Measurements from ENCODE around the gene KCNN4. TPM values are rescaled to one million over a fixed set of nuclear protein-coding genes. Genes with fewer than 3 reads are reported as not detected.

Gene KCNN4
- total and polyA plus RNA-seq, 10 of the 15 experiments (the other 5 are each of a cell fraction or from before 2014, with no cell fraction given): 1.4 to 112 (median 77.9) TPM

DNA sequence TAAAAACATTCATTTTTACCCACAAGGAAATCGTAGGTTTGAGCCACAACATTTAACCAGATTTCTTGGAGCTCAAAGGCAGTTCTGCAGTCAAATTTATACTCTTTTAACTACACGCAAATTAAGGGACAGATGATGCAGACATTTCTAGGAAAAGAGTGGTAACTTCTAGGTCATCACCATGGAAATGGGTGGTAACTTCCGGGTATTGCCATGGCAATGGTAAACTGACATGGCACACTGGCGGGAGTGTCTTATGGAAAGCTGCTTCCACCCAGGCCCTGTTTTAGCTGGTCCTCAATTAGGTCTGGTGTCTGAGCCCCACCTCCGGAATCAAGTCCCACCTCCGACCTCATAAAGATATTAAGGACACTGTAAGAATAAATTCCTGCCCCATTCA is 31.9 kb upstream of the KCNN4 start (continued):
- TF ChIP-seq, protein P1, sequence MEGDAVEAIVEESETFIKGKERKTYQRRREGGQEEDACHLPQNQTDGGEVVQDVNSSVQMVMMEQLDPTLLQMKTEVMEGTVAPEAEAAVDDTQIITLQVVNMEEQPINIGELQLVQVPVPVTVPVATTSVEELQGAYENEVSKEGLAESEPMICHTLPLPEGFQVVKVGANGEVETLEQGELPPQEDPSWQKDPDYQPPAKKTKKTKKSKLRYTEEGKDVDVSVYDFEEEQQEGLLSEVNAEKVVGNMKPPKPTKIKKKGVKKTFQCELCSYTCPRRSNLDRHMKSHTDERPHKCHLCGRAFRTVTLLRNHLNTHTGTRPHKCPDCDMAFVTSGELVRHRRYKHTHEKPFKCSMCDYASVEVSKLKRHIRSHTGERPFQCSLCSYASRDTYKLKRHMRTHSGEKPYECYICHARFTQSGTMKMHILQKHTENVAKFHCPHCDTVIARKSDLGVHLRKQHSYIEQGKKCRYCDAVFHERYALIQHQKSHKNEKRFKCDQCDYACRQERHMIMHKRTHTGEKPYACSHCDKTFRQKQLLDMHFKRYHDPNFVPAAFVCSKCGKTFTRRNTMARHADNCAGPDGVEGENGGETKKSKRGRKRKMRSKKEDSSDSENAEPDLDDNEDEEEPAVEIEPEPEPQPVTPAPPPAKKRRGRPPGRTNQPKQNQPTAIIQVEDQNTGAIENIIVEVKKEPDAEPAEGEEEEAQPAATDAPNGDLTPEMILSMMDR (IDR thresholded peaks at IDR 0.05 in 2 of 3, conservative IDR thresholded peaks at IDR 0.05 in 1 of 3; ENCODE audit: control insufficient read depth in 2 of 3, extremely low read depth in 1 of 3, insufficient read depth in 1 of 3, low read depth in 3 of 3, low read length in 3 of 3): no peak
- TF ChIP-seq NRF1 (conservative IDR thresholded peaks at IDR 0.05; ENCODE audit: low read depth, low read length) (no peak), JUNB (IDR thresholded peaks at IDR 0.05) (no peak), NFXL1 (IDR thresholded peaks at IDR 0.05; ENCODE audit: borderline replicate concordance) (no peak), ZZZ3 (IDR thresholded peaks at IDR 0.05; ENCODE audit: control insufficient read depth, insufficient read length, low read depth) (no peak)

DNA sequence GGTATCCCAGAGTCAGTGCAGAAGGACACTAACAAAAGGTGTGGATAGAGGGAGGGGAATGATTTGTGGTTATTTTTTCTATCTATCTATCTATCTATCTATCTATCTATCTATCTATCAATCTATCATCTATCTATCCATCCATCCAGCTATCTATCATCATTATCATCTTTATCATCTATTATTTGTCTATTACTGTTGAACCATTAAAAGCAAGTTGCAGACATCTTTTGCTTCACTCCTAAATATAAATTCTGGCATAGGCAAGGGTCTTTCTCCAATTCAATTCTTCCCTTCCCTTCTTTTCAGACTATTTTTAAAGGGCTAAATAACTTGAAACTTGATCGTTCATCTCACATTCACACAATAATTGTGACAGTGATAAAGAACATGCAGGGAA is 31.5 kb upstream of the KCNN4 start:
- Histone ChIP-seq H3K4me2 (ENCODE audit: control insufficient read depth, insufficient read depth) (no peak overlapping the region), H4K20me1 (ENCODE audit: control insufficient read depth, insufficient read depth) (no peaks in the 10 kb centered on the region), H3K9ac (ENCODE audit: control insufficient read depth, insufficient read depth, low read length) (no peak overlapping the region), H3K36me3 (ENCODE audit: control insufficient read depth in 2 of 2, insufficient read depth in 2 of 2, low read length in 1 of 2) (no peaks in the 10 kb centered on the region), H3K4me1 (ENCODE audit: control insufficient read depth, insufficient read depth, low read length) (no peaks in the 10 kb centered on the region), H3K27ac (ENCODE audit: control insufficient read depth, insufficient read depth) (no peak overlapping the region), H3K4me3 (no peak overlapping the region), H3K9me3 (replicated peaks; ENCODE audit: control insufficient read depth, insufficient read depth, low read length) (no peaks in the 10 kb centered on the region; the same call in 2 of the 3 replicates), H3K79me2 (ENCODE audit: control insufficient read depth, insufficient read depth, low read length) (no peaks in the 10 kb centered on the region), H3K27me3 (replicated peaks in 1 of 2; ENCODE audit: control insufficient read depth in 2 of 2, insufficient read depth in 2 of 2, low read length in 1 of 2) (no peaks in the 10 kb centered on the region), H2AFZ (ENCODE audit: control insufficient read depth, low read depth, low read length) (no peak overlapping the region)
- ATAC-seq (no peak), FAIRE-seq (no peak), DNase-seq (ENCODE audit: low read depth, low spot score) (no peak)
- ChIA-PET SMC1A (ENCODE audit: uncharacterized antibody, unreplicated experiment) (no interaction called here), CTCF (interaction anchor here (1.0 to 6.5 kb wide), 5 partner anchors 21 to 365 kb away, joined by 3 to 74 read pairs (median 8); partner anchors contain the start of gene PLAUR), POLR2A (no interaction called here), RAD21 (ENCODE audit: unreplicated experiment) (no interaction called here)
- intact Hi-C loops (cut with micrococcal nuclease; ENCODE audit: unreplicated experiment): no loop called here
- TF ChIP-seq IKZF1 (conservative IDR thresholded peaks at IDR 0.05) (no peak), GATAD2B (conservative IDR thresholded peaks at IDR 0.05; ENCODE audit: low read depth) (no peak), TBL1XR1 (IDR thresholded peaks at IDR 0.05; ENCODE audit: low read depth, low read length) (no peak), SMARCA5 (IDR thresholded peaks at IDR 0.05) (no peak), PAX8 (IDR thresholded peaks at IDR 0.05) (no peak), POLR2A (IDR thresholded peaks at IDR 0.05; ENCODE audit: low read depth, low read length) (no peak), BRCA1 (IDR thresholded peaks at IDR 0.05; ENCODE audit: low read depth, low read length) (no peak), TCF12 (IDR thresholded peaks at IDR 0.05; ENCODE audit: low read depth, low read length) (no peak), SREBF1 (IDR thresholded peaks at IDR 0.05; ENCODE audit: low read length) (no peak), ETV6 (conservative IDR thresholded peaks at IDR 0.05 in 1 of 2, IDR thresholded peaks at IDR 0.05 in 1 of 2; ENCODE audit: borderline replicate concordance in 1 of 2, low read depth in 1 of 2) (no peak), IRF4 (IDR thresholded peaks at IDR 0.05; ENCODE audit: low read depth, low read length) (no peak), SREBF2 (IDR thresholded peaks at IDR 0.05; ENCODE audit: low read length) (no peak), NR2C1 (IDR thresholded peaks at IDR 0.05) (no peak), SIX5 (IDR thresholded peaks at IDR 0.05; ENCODE audit: low read depth, low read length, severe bottlenecking) (no peak), TCF3 (IDR thresholded peaks at IDR 0.05; ENCODE audit: borderline replicate concordance, insufficient read depth, low read depth, low read length) (no peak), ZNF384 (IDR thresholded peaks at IDR 0.05; ENCODE audit: borderline replicate concordance, low read depth, low read length) (no peak)
- TF ChIP-seq, protein P2, sequence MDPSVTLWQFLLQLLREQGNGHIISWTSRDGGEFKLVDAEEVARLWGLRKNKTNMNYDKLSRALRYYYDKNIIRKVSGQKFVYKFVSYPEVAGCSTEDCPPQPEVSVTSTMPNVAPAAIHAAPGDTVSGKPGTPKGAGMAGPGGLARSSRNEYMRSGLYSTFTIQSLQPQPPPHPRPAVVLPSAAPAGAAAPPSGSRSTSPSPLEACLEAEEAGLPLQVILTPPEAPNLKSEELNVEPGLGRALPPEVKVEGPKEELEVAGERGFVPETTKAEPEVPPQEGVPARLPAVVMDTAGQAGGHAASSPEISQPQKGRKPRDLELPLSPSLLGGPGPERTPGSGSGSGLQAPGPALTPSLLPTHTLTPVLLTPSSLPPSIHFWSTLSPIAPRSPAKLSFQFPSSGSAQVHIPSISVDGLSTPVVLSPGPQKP (IDR thresholded peaks at IDR 0.05; ENCODE audit: low read depth, low read length): no peak
- WGBS (ENCODE audit: insufficient coverage, insufficient replicate concordance, low lambda C conversion rate, missing lambda C conversion rate): 0% methylated on average over 1 of the region's 1 CpG
- BruUV-seq (replicated peaks): no TSS peak
- in situ Hi-C loops (cut with MboI): no loop called here
